CMK (cell line): ENCODE data around the gene MAN1A2.
"Not testable (repeated sequence)": the region's sequence is repeated elsewhere in the genome, so short reads cannot be mapped to it uniquely, and the experiment has no call there.

Source experiments
- DNase-seq: peaks from one replicate; pipeline ENCODE4 v3.0.0-alpha.2; 2010; ENCODE audit warnings: low read depth

The MAN1A2 gene

GRCh38 chr1:117398957-117399356 is 31.7 kb downstream of the MAN1A2 start:
- DNase-seq = no peak

DNA sequence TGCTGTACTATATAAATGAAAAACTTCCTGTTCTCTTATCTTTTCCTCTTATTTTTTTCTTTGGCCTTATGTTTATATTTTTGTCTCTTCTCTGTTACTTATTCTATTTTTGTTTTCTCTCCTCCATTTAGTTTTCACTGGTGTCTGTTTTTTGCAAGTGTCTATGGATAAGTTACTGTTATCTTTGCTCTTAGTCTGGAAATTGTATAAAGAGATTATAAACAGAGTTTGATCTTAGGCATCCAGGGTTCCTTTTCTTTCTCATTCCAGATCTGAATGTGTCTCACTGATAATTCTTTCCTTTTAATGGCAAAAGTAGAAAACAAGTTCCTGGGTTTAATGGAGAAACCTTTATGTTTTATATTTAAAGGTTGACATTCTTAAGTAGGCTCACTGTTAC is 34.5 kb downstream of the MAN1A2 start:
- DNase-seq = no peak

DNA sequence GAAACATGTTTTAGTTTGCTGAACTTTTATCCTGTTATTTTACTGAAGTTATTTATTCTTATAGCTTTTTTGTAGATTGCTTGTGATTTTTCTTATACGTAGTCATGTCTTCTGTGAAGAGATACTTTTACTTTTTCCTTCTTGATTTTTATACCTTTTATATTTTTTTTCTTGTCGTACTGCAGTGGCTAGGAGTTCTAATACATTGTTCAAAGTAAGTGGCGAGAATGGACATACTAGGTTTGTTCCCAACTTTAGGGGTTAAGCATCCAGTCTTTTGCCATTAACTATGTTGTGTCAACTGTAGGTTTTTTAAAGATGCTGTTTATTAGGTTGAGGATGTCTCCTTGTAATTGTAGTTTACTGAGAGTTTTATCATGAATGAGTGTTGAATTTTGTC is 36.3 kb downstream of the MAN1A2 start:
- DNase-seq = no peak

GRCh38 chr1:117405042-117405441 is 37.8 kb downstream of the MAN1A2 start:
- DNase-seq = no peak

DNA sequence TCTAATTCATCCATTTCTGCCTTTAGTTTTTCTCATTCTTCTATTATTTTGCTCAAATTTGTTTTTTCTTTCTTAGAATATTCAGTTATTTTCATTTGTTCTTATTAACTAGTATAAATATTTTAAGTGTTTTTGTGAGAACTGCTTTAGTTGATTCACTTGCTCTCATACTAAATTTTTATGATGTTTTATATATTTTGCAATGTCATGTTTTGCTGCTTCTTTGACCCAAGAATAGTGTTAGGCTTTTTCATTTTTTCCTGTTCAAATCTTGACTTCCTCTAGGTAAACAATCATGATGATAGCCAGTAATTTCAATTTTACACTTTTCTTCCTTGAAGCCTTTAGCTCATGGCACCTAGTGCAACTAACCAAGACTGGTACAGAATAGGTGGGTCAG is 45.2 kb downstream of the MAN1A2 start:
- DNase-seq = no peak

- DNase-seq = no peak
Measured at GRCh38 chr1:117413412-117413811, 46.2 kb downstream of the MAN1A2 start.

GRCh38 chr1:117414943-117415342 is 47.7 kb downstream of the MAN1A2 start:
- DNase-seq = no peak

DNA sequence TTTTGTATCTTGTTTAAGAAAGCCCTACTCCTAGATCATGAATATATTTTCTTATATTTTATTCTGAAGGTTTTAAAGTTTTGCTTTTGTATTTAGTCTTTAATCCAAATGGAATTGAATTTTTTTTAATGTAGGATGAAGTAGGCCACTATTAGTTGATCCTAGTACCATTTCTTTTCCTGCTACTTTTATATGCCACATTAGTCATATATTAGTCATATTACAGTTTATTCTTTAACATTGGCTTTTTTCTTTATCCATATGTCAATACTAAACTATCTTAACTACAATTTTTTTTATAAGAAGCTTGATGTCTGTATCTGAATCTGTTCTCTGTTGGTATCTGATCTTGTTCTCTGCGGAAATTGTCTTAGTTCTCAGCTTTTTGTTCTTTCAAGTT is 48.8 kb downstream of the MAN1A2 start:
- no peak for DNase-seq

DNA sequence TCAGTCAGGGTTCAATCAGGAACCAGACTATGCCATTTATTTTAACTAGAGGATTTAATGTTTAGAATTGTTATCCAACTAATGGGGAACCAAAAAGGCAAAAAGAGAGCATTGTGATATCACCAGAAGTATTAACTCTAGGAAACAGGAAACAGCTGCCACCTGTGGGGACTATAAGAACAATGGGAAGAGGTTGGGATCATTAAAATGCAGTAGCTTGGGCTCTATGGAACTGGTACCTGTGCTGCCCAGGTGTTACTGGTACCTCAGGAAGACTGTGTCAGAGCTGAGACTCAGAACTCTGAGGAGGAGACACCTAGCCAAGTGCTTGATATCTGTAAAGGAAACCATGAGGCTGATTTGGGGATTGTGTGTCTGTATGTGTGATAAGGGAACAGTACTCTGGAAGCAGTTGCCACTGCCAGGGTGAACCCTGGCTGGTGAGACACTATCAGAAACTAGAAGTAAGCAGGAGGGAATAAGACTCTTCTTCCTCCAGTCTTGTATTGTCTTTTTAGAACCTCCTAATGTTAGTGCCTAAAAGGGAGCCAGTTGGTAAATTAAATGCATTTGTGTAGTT is 49.4 kb downstream of the MAN1A2 start:
- no peak for DNase-seq

DNA sequence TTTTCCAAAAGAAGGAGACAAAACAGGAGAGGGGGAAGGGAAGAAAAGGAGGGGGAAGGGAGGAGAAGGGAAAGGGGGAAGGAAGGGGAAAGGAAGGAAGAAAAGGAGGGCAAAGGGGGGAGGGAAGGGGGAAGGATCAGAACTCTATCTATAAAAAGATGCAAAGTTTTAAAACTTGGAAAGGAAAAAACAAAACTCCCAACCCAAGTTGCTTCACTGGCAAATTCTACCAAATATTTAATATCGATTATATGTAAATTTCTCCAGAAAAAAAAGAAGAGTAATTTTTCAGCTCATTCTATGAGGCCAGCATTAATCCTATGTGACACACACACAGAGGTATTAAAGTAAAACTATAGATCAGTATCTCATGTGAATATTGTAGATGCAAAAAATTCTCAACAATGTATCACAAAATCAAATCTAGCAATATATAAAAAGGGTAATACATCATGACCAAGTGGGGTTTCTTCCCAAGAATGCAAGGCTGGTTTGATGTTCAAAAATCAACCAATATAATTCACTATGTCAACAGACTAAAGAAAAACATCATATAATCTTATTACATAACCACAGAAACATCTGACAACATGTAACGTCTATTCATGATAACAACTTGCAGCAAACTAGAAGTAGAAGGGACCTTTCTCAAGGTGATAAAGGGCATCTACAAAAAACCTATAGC is 57.9 kb downstream of the MAN1A2 start:
- DNase-seq = no peak

- DNase-seq = no peak
Measured at GRCh38 chr1:117427297-117427696, 60.0 kb downstream of the MAN1A2 start.

DNA sequence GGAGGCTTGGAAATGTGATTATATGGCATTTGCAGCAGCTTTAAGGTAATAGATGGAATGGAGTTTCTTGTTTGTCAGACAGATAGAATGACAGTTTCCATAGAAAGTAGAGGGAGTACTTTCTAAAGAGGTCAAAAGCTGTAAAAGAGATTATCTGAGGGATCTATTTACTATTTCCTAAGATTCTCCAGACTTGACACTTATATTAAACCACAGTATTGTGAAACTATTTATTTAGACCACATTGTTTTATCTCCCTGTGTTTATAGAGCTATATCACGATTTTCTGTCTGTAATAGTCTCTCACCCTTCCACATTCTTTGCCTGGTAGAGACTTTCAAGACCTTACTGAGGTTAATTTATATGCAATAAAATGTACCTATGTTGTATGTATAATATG is 66.7 kb downstream of the MAN1A2 start:
- DNase-seq = no peak

GRCh38 chr1:117436513-117436912 is 69.3 kb downstream of the MAN1A2 start:
- DNase-seq = no peak

GRCh38 chr1:117447661-117448060 is 80.4 kb downstream of the MAN1A2 start:
- DNase-seq = no peak

DNA sequence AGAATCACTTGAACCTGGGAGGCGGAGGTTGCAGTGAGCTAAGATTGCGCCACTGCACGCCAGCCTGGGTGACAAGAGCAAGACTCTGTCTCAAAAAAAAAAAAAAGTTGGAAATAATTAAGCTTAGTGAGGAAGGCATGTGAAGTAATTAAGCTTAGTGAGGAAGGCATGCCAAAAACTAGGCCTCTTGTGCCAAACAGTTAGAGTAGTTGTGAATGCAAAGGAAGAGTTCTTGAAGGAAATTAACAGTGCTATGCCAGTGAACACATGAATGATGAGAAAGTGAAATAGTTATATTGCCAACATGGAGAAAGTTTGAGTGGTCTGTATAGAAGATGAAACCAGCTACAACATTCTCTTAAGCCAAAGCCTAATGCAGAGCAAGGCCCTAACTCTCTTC is 85.0 kb downstream of the MAN1A2 start:
- DNase-seq = no peak

DNA sequence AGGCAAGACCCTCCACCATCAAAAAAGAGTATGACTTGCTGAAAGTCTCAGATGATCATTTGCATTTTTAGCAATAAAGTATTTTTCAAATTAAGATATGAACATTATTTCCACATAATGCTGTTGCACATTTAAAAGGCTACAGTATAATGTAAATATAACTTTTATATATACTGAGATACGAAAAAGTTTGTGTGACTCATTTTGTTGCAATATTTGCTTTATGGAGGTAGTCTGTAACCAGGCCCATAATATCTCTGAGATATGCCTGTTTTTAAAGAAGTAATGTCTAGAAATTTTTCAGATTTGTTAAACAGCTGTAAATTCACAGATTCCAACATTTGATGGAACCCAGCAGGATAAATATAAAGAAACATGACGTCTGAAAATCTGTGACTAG is 86.7 kb downstream of the MAN1A2 start:
- DNase-seq = no peak

GRCh38 chr1:117458410-117458809 is 91.2 kb downstream of the MAN1A2 start:
- not testable (repeated sequence) for DNase-seq

DNA sequence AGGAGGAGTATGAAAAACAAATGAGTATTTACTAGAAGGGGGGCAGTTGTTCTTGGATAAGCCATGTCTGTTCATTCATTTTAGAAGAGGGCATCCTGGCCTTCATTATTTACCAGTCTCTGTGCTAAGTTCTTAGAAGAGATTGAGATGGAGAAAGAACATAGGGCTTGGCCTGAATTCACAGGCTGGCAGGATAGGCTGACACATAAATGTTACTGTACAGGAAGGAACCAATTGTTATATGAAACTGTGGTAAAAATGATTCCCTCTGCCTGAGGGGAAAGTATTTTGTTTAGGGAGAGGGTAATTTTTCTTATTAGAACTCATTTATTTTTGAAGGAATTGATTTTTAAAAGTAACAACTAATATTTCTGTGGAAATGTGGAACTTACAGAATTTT is 99.5 kb downstream of the MAN1A2 start:
- DNase-seq = no peak

DNA sequence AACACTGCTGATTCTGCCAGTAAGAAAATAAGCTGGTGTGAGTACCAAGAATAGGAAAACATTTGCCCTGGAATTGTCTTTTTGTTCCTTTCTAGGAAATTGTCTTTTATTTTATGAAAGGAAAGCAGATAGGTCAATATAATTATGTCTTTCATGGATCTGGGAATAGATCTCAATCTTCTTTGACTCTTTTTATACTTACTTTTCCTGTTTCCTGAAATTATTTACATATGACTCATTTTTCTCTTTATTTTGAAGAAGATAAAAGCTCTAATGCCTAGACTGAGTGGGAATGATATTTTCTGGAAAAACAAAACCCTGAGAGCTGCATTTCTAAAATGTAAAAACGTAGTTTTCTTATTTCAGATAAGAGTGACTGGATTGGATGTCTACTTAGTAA is 100.1 kb downstream of the MAN1A2 start:
- DNase-seq = no peak

GRCh38 chr1:117473063-117473462 is 105.8 kb downstream of the MAN1A2 start:
- DNase-seq = no peak

DNA sequence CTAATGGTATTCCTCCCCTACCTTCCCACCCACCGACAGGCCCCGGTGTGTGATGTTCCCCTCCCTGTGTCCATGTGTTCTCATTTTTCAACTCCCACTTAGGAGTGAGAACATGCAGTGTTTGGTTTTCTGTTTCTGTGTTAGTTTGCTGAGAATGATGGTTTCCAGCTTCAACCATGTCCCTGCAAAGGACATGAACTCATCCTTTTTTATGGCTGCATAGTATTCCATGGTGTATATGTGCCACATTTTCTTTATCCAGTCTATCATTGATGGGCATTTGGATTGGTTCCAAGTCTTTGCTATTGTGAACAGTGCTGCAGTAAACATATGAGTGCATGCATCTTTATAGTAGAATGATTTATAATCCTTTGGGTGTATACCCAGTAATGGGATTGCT is 108.2 kb downstream of the MAN1A2 start:
- not testable (repeated sequence) for DNase-seq

DNA sequence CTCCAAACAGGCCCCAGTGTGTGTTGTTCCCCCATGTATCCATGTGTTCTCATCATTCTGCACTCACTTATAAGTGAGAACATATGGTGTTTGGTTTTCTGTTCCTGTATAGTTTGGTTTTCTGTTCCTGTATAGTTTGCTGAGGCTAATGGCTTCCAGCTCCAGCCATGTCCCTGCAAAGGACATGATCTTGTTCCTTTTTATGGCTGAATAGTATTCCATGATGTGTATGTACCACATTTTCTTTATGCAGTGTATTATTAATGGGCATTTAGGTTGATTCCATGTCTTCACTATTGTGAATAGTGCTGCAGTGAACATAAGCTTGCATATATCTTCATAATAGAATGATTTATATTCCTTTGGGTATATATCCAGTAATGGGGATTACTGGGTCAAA is 111.8 kb downstream of the MAN1A2 start:
- no peak for DNase-seq

DNA sequence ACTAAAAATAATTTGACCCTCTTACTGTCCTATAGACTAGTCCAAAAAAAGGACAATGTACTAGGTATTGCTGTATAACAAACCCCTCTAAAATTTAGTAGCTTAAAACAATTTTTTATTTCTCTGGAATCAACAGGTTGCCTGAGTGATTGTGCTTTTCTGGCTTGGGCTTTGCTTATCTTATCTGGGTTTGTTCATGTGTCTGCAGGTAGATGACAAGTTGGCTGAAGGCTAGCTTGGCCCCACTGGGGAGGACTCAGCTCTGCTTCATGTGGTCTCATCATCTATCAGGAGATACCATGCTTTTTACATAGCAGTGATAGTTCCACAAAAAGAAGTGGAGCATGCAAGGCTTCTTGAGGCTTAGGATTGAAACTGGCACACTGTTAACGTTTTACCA is 114.2 kb downstream of the MAN1A2 start:
- DNase-seq = no peak

DNA sequence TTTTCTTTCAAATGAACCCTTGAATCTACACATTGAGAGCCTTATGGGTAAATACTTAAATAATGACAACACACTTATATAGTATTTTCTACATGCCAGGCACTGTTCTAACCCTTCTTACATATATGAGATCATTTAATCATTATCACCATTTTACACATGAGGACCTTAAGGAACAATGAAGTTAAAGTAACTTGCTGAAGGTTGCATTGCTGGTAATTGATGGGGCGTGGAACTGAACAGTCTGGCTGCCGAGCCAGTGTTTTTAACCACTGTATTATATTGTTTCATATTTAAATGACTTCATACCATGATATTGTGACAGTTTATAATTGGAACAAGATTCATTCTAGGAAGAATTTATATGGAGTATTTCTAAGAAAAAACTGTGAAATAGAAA is 126.7 kb downstream of the MAN1A2 start:
- no peak for DNase-seq
